Aorta (tissue), 5 donors: ENCODE measurements around the gene AGBL1. TPM values are rescaled to one million over a fixed set of nuclear protein-coding genes. Genes with fewer than 3 reads are reported as not detected.

Experiments used
- ATAC-seq: fragments of 200-7000 bp; cut with Tn5 transposase; one replicate; pipeline ENCODE4 v1.9.1; 2022; ENCODE audit warnings: moderate library complexity; ENCODE audit not compliant: low FRiP score
- DNase-seq, 2 donors: peaks; one replicate each; pipeline ENCODE4 v3.0.0-alpha.2; 2020
- H3K27ac ChIP-seq, 2 donors: one replicate each; pipeline ENCODE4 v1.5.1; 2013; ENCODE audit warnings: low read length in 2 of 2, mild to moderate bottlenecking in 2 of 2, moderate library complexity in 2 of 2, control low read depth in 1 of 2, inconsistent platforms in 1 of 2, low read depth in 1 of 2
- H3K27me3 ChIP-seq, 2 donors: one replicate each; pipeline ENCODE4 v1.6.1; 2013; ENCODE audit warnings: control low read depth in 1 of 2, low read length in 1 of 2, mild to moderate bottlenecking in 1 of 2, moderate library complexity in 1 of 2; ENCODE audit not compliant: insufficient read depth in 2 of 2, control insufficient read depth in 1 of 2
- H3K36me3 ChIP-seq, 2 donors: one replicate each; pipeline ENCODE4 v1.6.1; 2013; ENCODE audit warnings: control low read depth in 1 of 2, low read length in 1 of 2, mild to moderate bottlenecking in 1 of 2; ENCODE audit not compliant: insufficient read depth in 2 of 2, control insufficient read depth in 1 of 2
- H3K4me1 ChIP-seq, 2 donors: one replicate each; pipeline ENCODE4 v1.6.1; 2013; ENCODE audit warnings: low read length in 2 of 2, control low read depth in 1 of 2, mild to moderate bottlenecking in 1 of 2, moderate library complexity in 1 of 2; ENCODE audit not compliant: insufficient read depth in 2 of 2, control insufficient read depth in 1 of 2
- H3K4me3 ChIP-seq, 2 donors: one replicate each; pipeline ENCODE4 v1.5.1; 2013; ENCODE audit warnings: low read length in 2 of 2, control low read depth in 1 of 2, mild to moderate bottlenecking in 1 of 2
- H3K9me3 ChIP-seq: one replicate; pipeline ENCODE4 v1.6.1; 2013; ENCODE audit warnings: mild to moderate bottlenecking, low read length; ENCODE audit not compliant: control insufficient read depth
- WGBS, 2 donors: extraction: QIAGEN DNeasy Blood & Tissue Kit; methylation state at CpG; one replicate each; pipeline ENCODE4 v1.1.7; 2013; 5-methylcytosine and 5-hydroxymethylcytosine counted together
- intact Hi-C, 2 donors: fragments of 100-400 bp; cut with DNase I; formaldehyde crosslinking; loops; one replicate each; pipeline versions ENCODE4 v1.14.2 to v1.15.0; 2022
- polyA plus RNA-seq, 2 donors: library from polyadenylated mRNA; stranded (reverse); fragments of 200-250 nt; gene quantifications; one replicate each; pipeline ENCODE4 v1.2.3, GENCODE V29; 2013
- total RNA-seq, 2 donors: library from RNA; stranded (reverse); fragmentation: NEBNext Ultra II Directional; extraction: Animal tissue kit (Norgen Biotek cat#: 25700); gene quantifications; one replicate each; pipeline ENCODE4 v1.2.1, GENCODE V29; 2021
- donor health status: healthy with polysubstance abuse.
- donor health status: Bipolar disorder and iron deficiency.
- donor health status: DM: no; HTN: no; CAD: no.
- donor health status: DM: no; HTN: no; CAD: no.
- donor health status: DM: yes; HTN: yes; CAD: no.

Gene AGBL1
- total and polyA plus RNA-seq, 4 donors: 0.21 TPM; not detected in 3

DNA sequence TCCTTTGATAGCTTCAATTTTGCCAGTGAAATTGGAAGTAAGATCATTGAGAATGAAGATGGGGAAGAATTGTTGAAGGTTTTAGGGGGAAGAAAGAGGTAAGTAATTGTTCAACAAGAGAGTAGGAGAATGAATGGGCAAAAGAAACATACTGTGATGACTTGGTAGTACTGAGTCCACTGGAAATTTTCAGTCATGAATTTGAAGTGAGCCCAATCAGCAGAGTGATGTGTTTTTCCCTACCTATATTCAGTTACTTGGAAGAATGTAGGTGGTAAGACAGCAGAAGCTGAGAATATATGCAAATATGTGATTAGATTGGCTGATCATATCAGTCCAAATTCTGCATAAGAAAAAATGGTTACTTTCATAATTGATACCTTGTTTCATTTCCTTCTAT, 569.6 kb downstream of the AGBL1 start:
- Histone ChIP-seq H3K4me3 (no peak overlapping the region), H3K27me3 (no peaks in the 10 kb centered on the region), H3K9me3 (no peaks in the 10 kb centered on the region), H3K36me3 (no peaks in the 10 kb centered on the region), H3K27ac (no peak overlapping the region), H3K4me1 (peaks cover 0 to 3% of the 10 kb centered on the region in 2 donors)
- ATAC-seq: no peak
- intact Hi-C loops: no loop called here
- DNase-seq: no peak

DNA sequence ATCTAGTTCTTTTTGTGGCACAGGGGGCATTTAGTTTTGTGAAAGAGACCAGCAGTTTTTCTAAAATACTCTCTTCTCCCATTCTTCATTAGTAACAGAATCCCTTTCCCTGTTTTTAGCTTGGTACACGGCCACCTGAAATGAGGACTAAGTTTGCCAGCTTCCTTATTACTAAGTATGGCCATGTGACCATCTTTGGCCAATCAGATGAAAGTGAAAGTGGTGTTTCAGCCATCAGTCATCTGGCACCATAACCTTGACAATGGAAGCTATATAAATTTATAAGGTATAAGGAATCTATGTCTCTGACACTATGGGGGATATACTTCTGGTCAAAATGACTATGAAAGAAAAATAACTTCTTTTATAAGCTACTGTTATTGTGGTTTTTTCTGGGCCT, 570.4 kb downstream of the AGBL1 start:
- no peak overlapping the region for H3K4me3 ChIP-seq
- intact Hi-C loops: no loop called here
- no peak for DNase-seq
- ATAC-seq: no peak
- peaks cover 0 to 3% of the 10 kb centered on the region in 2 donors for H3K4me1 ChIP-seq
- 14 to 16% methylated on average over 1 of the region's 1 CpG for WGBS, 2 donors
- H3K27ac ChIP-seq: no peak overlapping the region
- H3K27me3 ChIP-seq: no peaks in the 10 kb centered on the region
- H3K36me3 ChIP-seq: no peaks in the 10 kb centered on the region
- no peaks in the 10 kb centered on the region for H3K9me3 ChIP-seq

DNA sequence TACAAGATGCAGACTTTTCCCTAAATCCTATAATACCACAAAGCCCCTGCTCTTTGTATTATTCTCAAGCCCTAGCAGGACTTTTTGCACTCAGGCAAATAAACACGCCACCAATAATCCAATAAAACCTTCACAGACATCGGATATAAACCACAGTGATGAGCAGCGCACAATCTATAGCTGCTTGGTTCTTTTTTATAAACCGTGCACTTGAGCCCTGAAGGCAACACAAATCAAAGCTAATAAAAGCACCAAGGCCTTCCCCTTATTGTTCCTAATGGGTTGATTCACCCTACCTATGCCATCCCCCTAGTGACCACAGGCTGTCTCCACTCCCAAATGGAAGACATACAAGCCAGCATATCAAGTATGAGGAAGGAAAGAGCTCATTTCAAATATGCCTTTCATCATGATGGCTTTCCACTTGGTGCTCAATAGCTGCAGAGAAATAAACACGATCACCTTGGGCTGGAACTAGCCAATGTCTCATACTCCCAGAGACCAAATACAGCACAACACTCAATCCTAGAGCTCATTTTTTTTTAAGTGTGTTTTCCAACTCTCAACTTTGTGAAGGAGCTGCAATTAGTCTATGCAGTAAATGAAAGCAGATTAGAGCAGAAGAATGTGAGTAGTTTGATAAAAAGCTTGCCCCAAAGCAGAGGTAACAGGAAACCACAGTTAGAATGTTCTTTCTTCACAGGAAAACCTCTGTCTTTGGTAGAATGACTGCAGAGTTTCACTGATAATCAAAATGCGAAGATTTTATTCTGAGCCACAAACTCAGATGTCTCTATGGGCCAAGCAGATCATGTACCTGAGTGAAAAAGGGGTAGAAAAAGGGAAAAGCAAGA, 573.9 kb downstream of the AGBL1 start:
- DNase-seq (no peak), ATAC-seq (no peak)
- intact Hi-C loops: no loop called here
- H3K4me1 ChIP-seq: no peaks in the 10 kb centered on the region
- WGBS, 2 donors: 81 to 86% methylated on average over 6 of the region's 6 CpGs
- no peaks in the 10 kb centered on the region for H3K27me3 ChIP-seq
- H3K36me3 ChIP-seq: no peaks in the 10 kb centered on the region
- H3K4me3 ChIP-seq: no peak overlapping the region
- no peak overlapping the region for H3K27ac ChIP-seq
- H3K9me3 ChIP-seq: no peaks in the 10 kb centered on the region

DNA sequence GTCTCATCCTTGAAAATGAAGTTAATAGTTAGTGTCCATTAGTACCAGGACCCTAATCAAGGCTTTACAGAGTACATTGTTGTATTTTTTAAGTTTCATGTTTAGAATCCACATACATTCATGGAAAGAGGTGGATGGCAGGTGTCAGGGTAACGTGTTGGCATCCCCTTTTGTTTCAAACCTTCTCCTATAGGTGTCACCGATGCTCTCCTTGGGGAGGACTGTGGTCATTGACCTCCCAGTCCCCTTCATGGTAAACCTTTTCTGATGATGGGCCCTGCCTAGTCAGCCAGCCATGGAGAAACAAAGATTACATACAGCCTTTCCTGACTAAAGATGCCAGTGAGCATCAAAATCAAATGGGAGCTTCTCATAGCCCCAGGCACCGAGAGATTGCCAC, 574.8 kb downstream of the AGBL1 start:
- intact Hi-C loops: no loop called here
- no peak for ATAC-seq
- WGBS, 2 donors: 78 to 82% methylated on average over 3 of the region's 3 CpGs

DNA sequence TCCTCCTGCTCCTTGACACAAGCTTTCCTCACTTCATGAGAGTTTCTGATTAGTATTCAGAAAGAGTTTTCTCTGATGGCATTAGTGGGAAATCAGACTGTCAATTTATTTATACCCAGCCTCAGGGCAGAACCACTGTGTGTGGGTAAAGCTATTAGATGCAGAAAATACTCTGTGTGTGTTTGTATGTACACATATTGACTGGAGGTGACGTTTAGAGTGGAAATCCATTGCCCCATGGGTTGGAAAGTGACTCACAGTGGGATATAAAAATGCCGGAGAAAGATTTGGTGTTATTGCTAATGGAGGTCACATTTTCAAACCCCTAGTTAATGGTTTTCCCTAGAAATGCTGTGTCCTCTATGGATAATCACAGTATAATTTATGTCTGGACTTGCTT, 577.6 kb downstream of the AGBL1 start:
- H3K36me3 ChIP-seq: no peaks in the 10 kb centered on the region
- ATAC-seq: no peak
- intact Hi-C loops: no loop called here
- no peaks in the 10 kb centered on the region for H3K27me3 ChIP-seq
- DNase-seq: no peak
- 75 to 77% methylated on average over 2 of the region's 2 CpGs for WGBS, 2 donors
- no peak overlapping the region for H3K27ac ChIP-seq
- no peak overlapping the region for H3K4me3 ChIP-seq
- no peaks in the 10 kb centered on the region for H3K4me1 ChIP-seq
- no peaks in the 10 kb centered on the region for H3K9me3 ChIP-seq

More for the DNA sequence above, 574.8 kb downstream of the AGBL1 start:
- no peaks in the 10 kb centered on the region for H3K36me3 ChIP-seq
- no peak overlapping the region for H3K27ac ChIP-seq
- no peaks in the 10 kb centered on the region for H3K27me3 ChIP-seq
- no peak for DNase-seq
- no peak overlapping the region for H3K4me3 ChIP-seq
- H3K9me3 ChIP-seq: no peaks in the 10 kb centered on the region
- H3K4me1 ChIP-seq: no peaks in the 10 kb centered on the region

DNA sequence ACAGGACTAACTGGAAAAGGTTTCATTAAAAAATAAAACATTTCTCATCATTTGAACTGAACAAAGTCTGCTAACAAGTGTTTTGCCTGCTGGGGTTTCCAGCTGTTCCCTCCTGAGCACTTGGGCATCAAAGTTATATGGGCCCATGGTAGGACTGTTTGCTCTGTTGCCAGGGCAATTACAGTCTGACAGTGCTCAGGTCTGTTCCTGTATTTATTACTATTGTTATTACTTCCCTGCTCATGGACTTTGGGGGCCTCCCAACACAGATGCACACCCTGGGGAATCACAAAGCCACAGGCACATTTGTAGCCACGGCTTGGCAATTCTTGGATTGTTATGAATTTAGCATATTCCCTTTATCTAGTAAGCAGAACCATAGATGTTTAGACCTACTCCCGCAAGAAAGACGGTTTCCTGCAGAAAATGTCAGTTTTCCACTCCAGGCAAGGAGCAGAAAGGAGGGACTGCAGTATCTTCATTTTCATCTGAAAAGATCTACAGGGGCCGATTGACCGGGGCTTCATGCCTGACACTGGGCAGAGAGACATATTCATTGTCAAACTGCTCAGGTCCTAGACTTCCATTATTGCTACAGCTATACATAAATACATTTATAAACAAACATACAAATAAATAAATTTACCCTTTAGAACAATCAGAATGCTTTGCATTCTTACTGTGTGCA, 580.2 kb downstream of the AGBL1 start:
- intact Hi-C loops: no loop called here
- 45 to 53% methylated on average over 5 of the region's 5 CpGs for WGBS, 2 donors
- Histone ChIP-seq H3K36me3 (no peaks in the 10 kb centered on the region), H3K4me3 (no peak overlapping the region), H3K27me3 (no peaks in the 10 kb centered on the region), H3K4me1 (no peaks in the 10 kb centered on the region), H3K9me3 (no peaks in the 10 kb centered on the region), H3K27ac (no peak overlapping the region)
- ATAC-seq (no peak), DNase-seq (no peak)

DNA sequence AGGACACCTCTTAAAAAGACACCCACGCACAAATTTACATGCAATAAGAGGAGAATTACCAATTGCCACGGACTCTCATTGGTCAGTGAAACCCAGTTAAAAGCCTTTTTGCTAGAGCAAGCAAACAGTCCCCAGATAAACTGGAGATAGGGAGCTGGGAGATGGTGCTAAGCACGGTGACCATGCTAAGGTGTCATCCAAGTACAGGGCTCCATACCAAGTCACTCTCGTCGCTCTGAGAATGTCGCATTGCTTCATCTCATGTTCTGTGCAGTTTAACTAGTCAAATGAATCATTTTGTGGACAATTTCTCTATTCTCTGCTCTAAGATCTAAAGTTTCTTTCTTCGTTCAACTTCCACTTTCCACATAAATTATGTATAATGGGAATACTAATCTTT, 581.9 kb downstream of the AGBL1 start:
- no peak overlapping the region for H3K27ac ChIP-seq
- H3K4me1 ChIP-seq: no peaks in the 10 kb centered on the region
- no peaks in the 10 kb centered on the region for H3K36me3 ChIP-seq
- H3K4me3 ChIP-seq: no peak overlapping the region
- H3K9me3 ChIP-seq: no peaks in the 10 kb centered on the region
- no peaks in the 10 kb centered on the region for H3K27me3 ChIP-seq
- DNase-seq (no peak), ATAC-seq (no peak)
- 82 to 84% methylated on average over 7 of the region's 7 CpGs for WGBS, 2 donors
- intact Hi-C loops: no loop called here

DNA sequence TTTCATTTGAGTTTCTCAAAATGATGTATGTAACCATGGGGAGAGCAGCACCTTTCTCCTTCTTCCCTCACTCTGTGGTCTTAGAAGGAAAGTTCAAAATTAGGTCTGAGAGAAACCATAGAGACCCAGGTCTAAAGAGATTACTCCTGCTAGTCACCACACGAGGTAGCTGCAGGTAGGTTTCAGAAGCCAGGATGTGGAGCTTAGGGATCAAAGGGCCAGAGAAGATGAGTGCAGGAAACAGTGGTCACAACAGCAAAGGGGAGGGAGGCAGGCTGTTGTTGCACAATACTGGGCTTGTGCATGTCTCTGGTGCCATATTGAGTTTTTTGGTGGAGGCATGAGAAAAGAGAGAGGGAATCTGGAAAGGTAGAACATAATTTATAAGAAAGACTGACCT, 583.6 kb downstream of the AGBL1 start:
- no peaks in the 10 kb centered on the region for H3K36me3 ChIP-seq
- DNase-seq (no peak), ATAC-seq (no peak)
- no peak overlapping the region for H3K4me3 ChIP-seq
- H3K27me3 ChIP-seq: no peaks in the 10 kb centered on the region
- H3K27ac ChIP-seq: no peak overlapping the region
- intact Hi-C loops: no loop called here
- 44 to 53% methylated on average over 1 of the region's 1 CpG for WGBS, 2 donors
- H3K9me3 ChIP-seq: no peaks in the 10 kb centered on the region
- H3K4me1 ChIP-seq: no peaks in the 10 kb centered on the region

DNA sequence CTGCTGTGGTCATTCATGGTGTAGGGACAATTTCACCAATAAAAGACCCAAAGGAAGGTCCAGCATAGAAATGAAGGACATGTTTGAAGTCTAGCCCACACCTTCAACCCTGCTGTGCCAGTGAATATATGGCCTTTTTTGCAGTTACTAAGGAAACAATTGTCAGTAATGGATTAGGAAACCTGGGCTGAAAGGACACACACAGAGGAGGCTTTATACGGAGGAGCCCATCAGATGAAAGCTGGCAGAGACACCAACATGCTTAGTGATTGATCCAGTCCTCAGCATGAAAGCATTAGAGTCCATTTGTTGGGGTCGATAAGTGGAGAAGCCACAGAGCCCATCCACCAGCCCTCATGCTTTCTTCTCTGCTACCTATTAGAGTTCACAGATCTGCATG, 584.3 kb downstream of the AGBL1 start:
- Histone ChIP-seq H3K27ac (no peak overlapping the region), H3K4me1 (no peaks in the 10 kb centered on the region), H3K27me3 (no peaks in the 10 kb centered on the region), H3K9me3 (no peaks in the 10 kb centered on the region), H3K4me3 (no peak overlapping the region), H3K36me3 (no peaks in the 10 kb centered on the region)
- intact Hi-C loops: no loop called here
- no peak for DNase-seq
- no peak for ATAC-seq
- 41 to 47% methylated on average over 2 of the region's 2 CpGs for WGBS, 2 donors
